Suprapubic skin (tissue), 4 donors: ENCODE data around the gene PLAC9. TPM values are rescaled to one million over a fixed set of nuclear protein-coding genes. Genes with fewer than 3 reads are reported as not detected.

Source experiments
- DNase-seq, 2 donors: peaks; one replicate each; pipeline ENCODE4 v3.0.0-alpha.2; 2019; ENCODE audit warnings: low spot score in 2 of 2
- H3K27ac ChIP-seq: fragments of 200-600 bp; sonication (generic); one replicate; pipeline ENCODE4 v1.5.1; 2019
- H3K27me3 ChIP-seq: fragments of 200-600 bp; sonication (generic); one replicate; pipeline ENCODE4 v1.5.1; 2019
- H3K36me3 ChIP-seq: fragments of 200-600 bp; sonication (generic); one replicate; pipeline ENCODE4 v1.5.1; 2019
- H3K4me1 ChIP-seq: fragments of 200-600 bp; sonication (generic); one replicate; pipeline ENCODE4 v1.5.1; 2019
- H3K4me3 ChIP-seq: fragments of 200-600 bp; sonication (generic); one replicate; pipeline ENCODE4 v1.5.1; 2019; ENCODE audit warnings: mild to moderate bottlenecking
- H3K9me3 ChIP-seq: fragments of 200-600 bp; sonication (generic); one replicate; pipeline ENCODE4 v1.5.1; 2019
- EP300 ChIP-seq: sonication (generic); formaldehyde crosslinking; IDR thresholded peaks from one replicate; pipeline ENCODE4 v1.6.1; 2017; ENCODE audit warnings: antibody characterized with exemption
- POLR2A ChIP-seq, 2 donors: fragments of 450-650 bp; IDR thresholded peaks; one replicate each; pipeline ENCODE4 v1.6.1; 2017; ENCODE audit warnings: antibody characterized with exemption in 2 of 2, mild to moderate bottlenecking in 2 of 2, moderate library complexity in 2 of 2
- POLR2AphosphoS5 ChIP-seq, 3 donors: sonication (generic); formaldehyde crosslinking; IDR thresholded peaks; one replicate each; pipeline ENCODE4 v1.6.1; 2017; ENCODE audit warnings: antibody characterized with exemption in 3 of 3
- WGBS: methylation state at CpG from one replicate; pipeline ENCODE4 v1.1.5; 2018; 5-methylcytosine and 5-hydroxymethylcytosine counted together
- total RNA-seq, 4 donors: library from RNA; depleted of rRNA; stranded (reverse); fragments of >200 nt; gene quantifications; one replicate each; pipeline ENCODE4 v1.1.0, GENCODE V29; 2016
- TF ChIP-seq, protein P1 (sequence below), 2 donors: fragments of 200-600 bp in 1 of 2; fragments of 450-650 bp in 1 of 2; sonication (generic) in 1 of 2; IDR thresholded peaks; one replicate each; pipeline ENCODE4 v1.5.1; 2016 to 2019; ENCODE audit warnings: antibody characterized with exemption in 2 of 2, mild to moderate bottlenecking in 1 of 2, moderate library complexity in 1 of 2

PLAC9 gene
- total RNA-seq, 4 donors from 2014 or later = 5.6 to 18.5 (median 9.2) TPM

DNA sequence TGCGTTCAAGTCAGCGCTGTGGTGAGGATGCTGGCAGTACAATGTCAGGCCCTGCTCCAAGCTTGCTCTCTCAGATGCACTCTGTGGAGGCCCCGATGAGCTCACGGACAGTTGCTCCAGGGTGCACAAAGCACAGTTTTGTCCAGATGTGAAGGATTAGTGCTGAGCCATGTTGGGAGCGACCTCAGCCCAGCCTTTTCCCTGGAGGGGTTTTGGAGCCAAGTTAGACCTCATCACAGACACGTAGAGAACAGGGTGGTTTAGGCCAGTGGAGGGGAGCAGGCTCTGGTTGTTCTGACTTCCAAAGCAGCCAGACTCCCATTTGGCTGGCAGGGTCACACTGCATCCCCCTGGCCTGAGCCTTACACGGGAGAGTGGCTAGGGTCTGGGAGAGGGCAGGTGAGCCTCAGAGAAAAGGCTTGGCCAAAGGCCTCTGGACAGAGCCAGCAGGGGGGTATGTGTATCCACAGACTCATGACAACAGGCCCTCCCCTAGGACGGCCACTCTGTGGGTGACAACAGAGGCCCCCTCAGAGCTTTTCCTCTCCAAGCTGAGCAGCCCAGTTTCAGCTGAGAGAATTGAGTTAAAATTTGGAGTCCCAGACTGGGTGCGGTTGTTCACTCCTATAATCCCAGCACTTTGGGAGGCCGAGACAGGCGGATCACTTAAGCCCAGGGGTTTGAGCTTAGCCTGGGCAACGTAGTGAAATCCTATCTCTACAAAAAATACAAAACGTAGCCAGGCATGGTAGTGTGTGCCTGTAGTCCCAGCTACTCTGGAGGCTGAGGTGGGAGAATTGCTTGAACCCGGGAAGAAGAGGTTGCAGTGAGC is 4.7 kb downstream of the PLAC9 start:
- Histone ChIP-seq H3K27me3 (peaks cover 5% of the 10 kb centered on the region), H3K9me3 (no peaks in the 10 kb centered on the region), H3K27ac (peak overlapping the region; percentile 85), H3K4me1 (peaks cover 49% of the 10 kb centered on the region), H3K4me3 (no peak overlapping the region), H3K36me3 (no peaks in the 10 kb centered on the region)
- 58% methylated on average over 13 of the region's 14 CpGs for WGBS
- peak; percentile 77 to 89 for DNase-seq
- TF ChIP-seq EP300 = no peak
- TF ChIP-seq POLR2AphosphoS5 (IDR thresholded peaks at IDR 0.05) = peak in 1 of 3 donors; percentile 18
- no peak for TF ChIP-seq POLR2A (IDR thresholded peaks at IDR 0.05)
- TF ChIP-seq, protein P1, sequence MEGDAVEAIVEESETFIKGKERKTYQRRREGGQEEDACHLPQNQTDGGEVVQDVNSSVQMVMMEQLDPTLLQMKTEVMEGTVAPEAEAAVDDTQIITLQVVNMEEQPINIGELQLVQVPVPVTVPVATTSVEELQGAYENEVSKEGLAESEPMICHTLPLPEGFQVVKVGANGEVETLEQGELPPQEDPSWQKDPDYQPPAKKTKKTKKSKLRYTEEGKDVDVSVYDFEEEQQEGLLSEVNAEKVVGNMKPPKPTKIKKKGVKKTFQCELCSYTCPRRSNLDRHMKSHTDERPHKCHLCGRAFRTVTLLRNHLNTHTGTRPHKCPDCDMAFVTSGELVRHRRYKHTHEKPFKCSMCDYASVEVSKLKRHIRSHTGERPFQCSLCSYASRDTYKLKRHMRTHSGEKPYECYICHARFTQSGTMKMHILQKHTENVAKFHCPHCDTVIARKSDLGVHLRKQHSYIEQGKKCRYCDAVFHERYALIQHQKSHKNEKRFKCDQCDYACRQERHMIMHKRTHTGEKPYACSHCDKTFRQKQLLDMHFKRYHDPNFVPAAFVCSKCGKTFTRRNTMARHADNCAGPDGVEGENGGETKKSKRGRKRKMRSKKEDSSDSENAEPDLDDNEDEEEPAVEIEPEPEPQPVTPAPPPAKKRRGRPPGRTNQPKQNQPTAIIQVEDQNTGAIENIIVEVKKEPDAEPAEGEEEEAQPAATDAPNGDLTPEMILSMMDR (IDR thresholded peaks at IDR 0.05) = no peak

DNA sequence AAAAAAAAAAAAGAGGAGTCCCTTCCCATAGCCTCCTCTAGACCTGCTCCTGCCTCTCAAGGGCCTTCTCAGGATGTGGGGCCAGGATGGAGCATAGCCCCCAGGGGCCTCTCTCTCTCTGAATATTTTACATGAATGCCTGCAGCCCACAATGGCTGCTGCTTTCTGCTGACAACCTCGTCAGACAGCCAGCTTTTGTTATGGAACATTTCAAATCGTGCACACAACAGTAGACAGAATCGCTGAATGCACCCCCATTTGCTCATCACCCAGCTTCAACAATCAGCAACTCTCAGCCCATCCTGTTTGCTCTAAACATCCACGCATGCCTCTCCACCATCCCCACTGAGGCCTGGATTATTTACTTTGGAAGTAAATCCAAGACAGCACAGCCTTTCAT is 5.4 kb downstream of the PLAC9 start:
- Histone ChIP-seq H3K4me1 (peaks cover 42% of the 10 kb centered on the region), H3K36me3 (no peaks in the 10 kb centered on the region), H3K9me3 (no peaks in the 10 kb centered on the region), H3K27ac (peak overlapping the region; percentile 85), H3K27me3 (peaks cover 5% of the 10 kb centered on the region), H3K4me3 (no peak overlapping the region)
- TF ChIP-seq, protein P1 (IDR thresholded peaks at IDR 0.05) = no peak
- TF ChIP-seq POLR2A (IDR thresholded peaks at IDR 0.05) = no peak
- TF ChIP-seq POLR2AphosphoS5 (IDR thresholded peaks at IDR 0.05) = no peak
- no peak for TF ChIP-seq EP300
- peak in 1 of 2 donors; percentile 40 for DNase-seq
- 57% methylated on average over 4 of the region's 4 CpGs for WGBS

DNA sequence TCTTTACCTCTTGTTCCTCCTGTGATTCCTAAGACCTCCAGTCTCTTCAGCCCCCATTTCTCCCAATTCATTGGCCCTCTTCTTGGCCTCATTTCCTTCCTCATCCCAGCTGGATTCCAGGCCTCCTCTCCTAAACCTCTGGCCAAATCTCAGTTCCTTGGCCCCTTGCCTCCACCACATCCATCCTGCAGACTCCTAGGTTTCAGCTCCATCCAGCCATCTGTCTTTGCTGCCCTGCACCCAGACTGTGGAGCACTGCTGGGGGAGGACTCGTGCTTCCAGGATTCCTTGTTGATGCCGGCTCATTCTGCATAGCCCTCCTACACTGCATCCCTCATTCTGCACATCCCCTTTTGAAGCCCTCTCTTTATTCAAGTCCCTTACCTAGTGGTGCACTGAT is 6.7 kb downstream of the PLAC9 start:
- no peak for TF ChIP-seq POLR2A (IDR thresholded peaks at IDR 0.05)
- no peak for TF ChIP-seq EP300
- TF ChIP-seq, protein P1 (IDR thresholded peaks at IDR 0.05) = no peak
- no peak for TF ChIP-seq POLR2AphosphoS5 (IDR thresholded peaks at IDR 0.05)
- no peaks in the 10 kb centered on the region for H3K27me3 ChIP-seq
- H3K4me1 ChIP-seq = peaks cover 36% of the 10 kb centered on the region
- no peaks in the 10 kb centered on the region for H3K36me3 ChIP-seq
- no peak overlapping the region for H3K4me3 ChIP-seq
- H3K9me3 ChIP-seq = no peaks in the 10 kb centered on the region
- DNase-seq = peak in 1 of 2 donors; percentile 34
- no peak overlapping the region for H3K27ac ChIP-seq
- 94% methylated on average over 2 of the region's 2 CpGs for WGBS

DNA sequence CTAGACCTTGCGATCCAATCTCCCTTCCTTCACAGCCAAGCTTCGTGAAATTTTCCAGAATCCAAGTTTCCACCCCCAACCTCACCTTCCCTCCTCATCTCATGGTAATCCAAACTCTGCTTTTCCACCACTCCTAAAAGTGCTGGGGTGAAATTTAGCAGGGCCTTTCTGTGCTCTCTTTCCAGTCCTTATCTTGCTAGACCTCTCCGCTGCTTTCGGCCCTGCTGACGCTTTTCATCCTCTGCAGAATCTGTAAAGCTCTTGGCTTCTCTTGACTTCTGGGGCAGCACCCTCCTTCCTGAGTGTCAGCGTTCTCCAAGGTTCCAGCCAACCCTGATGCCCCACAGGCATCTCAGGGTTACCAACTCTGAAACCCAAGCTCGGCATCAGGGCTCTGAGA is 7.7 kb downstream of the PLAC9 start:
- Histone ChIP-seq H3K36me3 (no peaks in the 10 kb centered on the region), H3K4me1 (peaks cover 38% of the 10 kb centered on the region), H3K27me3 (no peaks in the 10 kb centered on the region), H3K9me3 (no peaks in the 10 kb centered on the region), H3K4me3 (no peak overlapping the region), H3K27ac (no peak overlapping the region)
- WGBS = 82% methylated on average over 7 of the region's 7 CpGs
- peak in 1 of 2 donors; percentile 66 for DNase-seq
- no peak for TF ChIP-seq POLR2A (IDR thresholded peaks at IDR 0.05)
- TF ChIP-seq EP300 = no peak
- TF ChIP-seq, protein P1 (IDR thresholded peaks at IDR 0.05) = no peak
- TF ChIP-seq POLR2AphosphoS5 (IDR thresholded peaks at IDR 0.05) = no peak

DNA sequence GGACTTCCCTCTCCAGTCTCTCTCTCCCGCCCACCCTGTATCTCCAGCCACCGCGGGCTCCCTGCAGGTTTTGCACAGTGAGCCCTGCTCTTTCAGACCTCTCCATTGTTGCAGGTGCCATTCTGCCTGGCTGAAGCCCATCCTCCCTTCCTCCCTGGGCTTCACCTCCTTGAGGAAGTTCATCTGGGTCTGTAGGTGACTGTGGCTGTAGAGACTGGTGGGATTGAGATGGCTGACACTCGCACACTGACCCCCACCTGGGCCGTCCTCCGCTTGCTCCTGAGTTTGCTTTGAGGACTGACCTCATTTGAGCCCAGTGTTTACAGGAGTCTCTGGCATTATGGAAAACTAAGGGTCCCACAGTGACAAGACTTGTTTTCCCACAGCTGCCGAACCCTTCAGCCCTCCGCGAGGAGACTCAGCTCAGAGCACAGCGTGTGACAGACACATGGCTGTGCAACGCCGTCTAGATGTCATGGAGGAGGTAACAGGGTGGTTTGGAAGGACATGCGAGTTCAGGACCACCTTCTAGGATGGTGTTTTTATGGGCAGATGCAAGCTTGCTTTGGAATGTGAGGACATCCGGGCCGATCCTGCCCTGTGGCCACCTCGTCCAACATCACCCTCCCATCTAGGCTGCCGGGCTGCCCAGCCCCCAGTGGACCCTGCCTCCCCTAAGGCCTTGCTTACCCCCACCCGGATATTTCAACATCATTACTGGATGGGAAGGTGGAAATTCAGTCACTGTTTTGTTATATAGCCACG is 9.3 kb downstream of the PLAC9 start:
- H3K36me3 ChIP-seq = no peaks in the 10 kb centered on the region
- H3K9me3 ChIP-seq = no peaks in the 10 kb centered on the region
- TF ChIP-seq POLR2AphosphoS5 (IDR thresholded peaks at IDR 0.05) = no peak
- TF ChIP-seq, protein P1 (IDR thresholded peaks at IDR 0.05) = no peak
- no peak for TF ChIP-seq EP300
- TF ChIP-seq POLR2A (IDR thresholded peaks at IDR 0.05) = no peak
- no peak overlapping the region for H3K4me3 ChIP-seq
- H3K27me3 ChIP-seq = no peaks in the 10 kb centered on the region
- H3K27ac ChIP-seq = no peak overlapping the region
- peaks cover 34% of the 10 kb centered on the region for H3K4me1 ChIP-seq
- DNase-seq = peak in 1 of 2 donors; percentile 65
- 53% methylated on average over 19 of the region's 19 CpGs for WGBS
